Endothelial cell of hepatic sinusoid (primary cell): ENCODE results near the gene GPS2.
"Not testable (repeated sequence)": the region's sequence is repeated elsewhere in the genome, so short reads cannot be mapped to it uniquely, and the experiment has no call there.

Experiments used
- in situ Hi-C: cut with HindIII; loops from 2 replicates; pipeline ENCODE4 v1.10.0; 2017; ENCODE audit warnings: low sequenced_read_pairs

The GPS2 gene

GRCh38 chr17:7340179-7340578 is 25.0 kb upstream of the GPS2 start:
- in situ Hi-C loops: no loop called here

DNA sequence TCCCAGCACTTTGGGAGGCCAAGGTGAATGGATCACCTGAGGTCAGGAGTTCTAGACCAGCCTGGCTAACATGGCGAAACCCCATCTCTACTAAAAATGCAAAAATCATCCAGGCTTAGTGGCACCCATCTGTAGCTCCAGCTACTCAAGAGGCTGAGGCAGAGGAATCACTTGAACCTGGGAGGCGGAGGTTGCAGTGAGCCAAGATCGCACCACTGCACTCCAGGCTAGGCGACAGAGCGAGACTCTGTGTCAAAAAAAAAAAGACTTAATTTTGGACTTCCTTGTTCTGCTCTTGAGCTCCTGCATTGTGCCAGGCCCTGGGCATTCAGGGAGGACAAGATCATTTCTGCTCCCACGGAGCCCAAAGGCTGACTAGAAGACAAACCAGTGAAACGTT is 22.4 kb upstream of the GPS2 start:
- in situ Hi-C loops: not testable (repeated sequence)

GRCh38 chr17:7336240-7337175 is 21.3 kb upstream of the GPS2 start, which contains the start of gene ACAP1:
ACAP1 (plus strand) TSS chr17:7336529; CDS start chr17:7336735, 206 bp downstream.
- in situ Hi-C loops: no loop called here

DNA sequence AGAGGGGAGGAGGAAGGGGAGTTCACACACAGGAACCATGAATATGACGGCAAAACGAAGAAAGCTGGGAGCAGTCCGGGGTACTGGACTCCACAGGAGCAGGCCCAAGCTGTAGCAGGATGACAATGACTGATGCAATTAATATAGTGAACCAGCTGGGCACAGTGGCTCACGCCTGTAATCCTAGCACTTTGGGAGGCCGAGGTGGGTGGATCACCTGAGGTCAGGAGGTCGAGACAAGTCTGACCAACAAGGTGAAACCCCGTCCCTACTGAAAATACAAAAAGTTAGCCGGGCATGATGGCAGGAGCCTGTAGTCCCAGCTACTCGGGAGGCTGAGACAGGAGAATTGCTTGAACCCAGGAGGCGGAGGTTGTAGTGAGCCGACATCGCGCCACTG is 20.6 kb upstream of the GPS2 start:
- in situ Hi-C loops: not testable (repeated sequence)

- in situ Hi-C loops: no loop called here
These were observed 19.9 kb upstream of the GPS2 start for GRCh38 chr17:7334938-7335538.

DNA sequence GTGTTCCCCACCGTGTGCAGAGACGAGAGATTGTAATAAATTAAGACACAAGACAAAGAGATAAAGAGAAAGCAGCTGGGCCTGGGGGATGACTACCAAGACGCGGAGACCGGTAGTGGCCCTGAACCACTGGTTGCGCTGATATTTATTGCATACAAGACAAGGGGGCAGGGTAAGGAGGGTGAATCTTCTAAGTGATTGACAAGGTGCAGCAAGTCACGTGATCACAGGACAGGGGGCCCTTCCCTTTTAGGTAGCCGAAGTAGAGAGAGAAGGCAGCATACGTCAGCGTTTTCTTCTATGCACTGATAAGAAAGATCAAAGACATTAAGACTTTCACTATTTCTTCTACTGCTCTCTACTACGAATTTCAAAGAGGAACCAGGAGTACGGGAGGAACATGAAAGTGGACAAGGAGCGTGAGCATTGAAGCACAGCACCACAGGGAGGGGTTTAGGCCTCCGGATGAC is 17.5 kb upstream of the GPS2 start:
- in situ Hi-C loops: not testable (repeated sequence)

DNA sequence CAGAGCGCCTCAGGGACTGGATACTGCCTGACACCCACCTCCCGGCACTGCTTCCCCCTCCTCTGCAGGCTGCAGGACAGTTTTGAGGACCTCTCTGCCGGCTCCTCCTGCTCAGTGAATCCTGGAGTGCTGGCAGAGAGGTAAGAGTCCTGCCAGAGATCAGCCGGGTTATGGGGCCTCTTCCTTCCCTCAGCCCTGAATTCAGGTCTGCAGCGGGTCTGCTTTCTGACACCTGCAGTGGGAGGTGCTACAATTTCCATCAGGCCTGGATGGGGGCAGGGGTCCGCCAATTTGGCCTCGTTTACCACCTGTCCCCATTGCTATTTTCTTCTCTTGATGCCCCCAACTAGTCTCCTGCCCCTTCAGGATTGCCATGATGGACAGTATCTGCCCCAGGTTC is 17.0 kb upstream of the GPS2 start:
- in situ Hi-C loops: no loop called here

DNA sequence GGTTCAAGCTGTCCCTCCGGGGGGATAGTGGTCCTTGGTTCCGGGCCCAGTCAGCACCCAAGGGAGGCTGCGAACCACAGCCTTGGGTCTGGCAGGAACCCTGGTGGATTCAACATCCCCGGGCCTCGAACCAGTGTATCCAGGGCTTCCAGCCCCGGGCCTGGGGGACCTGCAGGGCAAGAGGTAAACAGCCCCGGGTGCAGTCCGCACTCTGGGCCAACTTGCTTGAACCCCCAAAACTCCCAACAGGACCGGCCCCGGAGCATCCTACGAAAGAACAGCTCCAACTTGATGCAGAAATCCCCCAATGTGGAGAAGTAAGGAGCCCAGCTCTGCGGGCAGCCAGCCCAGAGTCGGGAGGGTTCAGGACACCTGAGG is 15.5 kb upstream of the GPS2 start:
- in situ Hi-C loops: no loop called here

GRCh38 chr17:7329997-7330637 is 15.0 kb upstream of the GPS2 start:
- in situ Hi-C loops: loop anchor here (5.0 kb wide), 1 partner anchor 103 kb away; no protein-coding TSS in a partner anchor

DNA sequence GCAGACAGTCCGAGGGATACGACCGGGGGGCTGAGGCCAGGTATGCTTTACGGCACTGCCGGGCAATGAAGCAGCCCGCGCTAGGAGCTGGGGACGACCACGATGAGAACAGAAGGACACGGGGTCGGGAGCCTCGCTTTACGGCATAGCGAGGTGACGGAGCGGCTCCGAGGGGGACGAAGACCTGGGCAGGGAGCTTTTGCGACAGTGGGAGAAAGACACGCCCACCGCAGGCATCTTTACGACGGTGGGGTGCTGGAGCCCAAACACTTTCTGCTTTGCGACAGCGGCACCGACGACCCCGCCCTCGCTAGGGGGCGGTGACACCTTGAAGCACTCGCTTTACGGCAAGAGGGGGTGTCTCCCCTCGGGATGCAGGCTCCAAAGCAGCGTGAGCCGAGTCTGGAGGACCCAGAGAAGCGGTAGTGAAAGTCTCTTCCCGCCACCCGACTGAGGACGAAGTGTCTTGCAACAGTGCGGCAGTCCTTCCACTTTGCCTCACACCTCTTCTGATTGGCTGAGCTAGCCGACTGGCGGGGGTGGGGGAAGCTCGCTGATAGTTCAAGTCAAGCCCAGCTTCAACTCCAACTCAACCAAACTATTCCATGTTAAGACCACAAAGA is 14.3 kb upstream of the GPS2 start:
- in situ Hi-C loops: loop anchor here (5.0 kb wide), 1 partner anchor 102 kb away; no protein-coding TSS in a partner anchor

DNA sequence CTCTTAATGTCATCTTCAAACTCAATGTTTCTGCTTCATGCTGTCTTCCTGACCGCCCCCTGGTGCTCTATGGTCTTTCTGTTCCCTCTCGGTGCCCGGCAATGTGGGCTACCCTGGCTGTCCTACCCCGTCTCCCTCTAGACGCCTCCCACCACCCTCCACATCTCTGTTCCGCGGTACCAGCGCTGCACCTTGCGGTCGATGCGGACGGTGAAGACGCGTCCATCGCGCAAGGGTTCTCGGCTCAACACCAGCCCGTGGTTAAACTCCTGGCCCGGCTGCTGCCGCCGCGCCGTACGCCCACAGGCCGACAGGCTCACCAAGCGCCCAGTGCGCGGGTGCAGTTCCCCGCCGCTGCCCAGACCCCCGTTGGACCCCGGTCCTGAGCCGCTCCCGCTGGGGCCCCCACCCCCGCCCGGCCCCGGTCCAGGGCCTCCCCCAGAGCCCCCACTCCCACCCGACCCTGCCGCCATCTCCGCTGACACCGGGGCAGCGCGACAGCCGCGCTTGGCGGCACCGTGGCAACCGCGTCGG is 13.7 kb upstream of the GPS2 start, which contains the start of gene NEURL4:
NEURL4 (minus strand) TSS at position 496 of the 534 bp plus-strand sequence; CDS start at position 473, 23 bp downstream.
- in situ Hi-C loops: loop anchor here (5.0 kb wide), 1 partner anchor 102 kb away; no protein-coding TSS in a partner anchor

DNA sequence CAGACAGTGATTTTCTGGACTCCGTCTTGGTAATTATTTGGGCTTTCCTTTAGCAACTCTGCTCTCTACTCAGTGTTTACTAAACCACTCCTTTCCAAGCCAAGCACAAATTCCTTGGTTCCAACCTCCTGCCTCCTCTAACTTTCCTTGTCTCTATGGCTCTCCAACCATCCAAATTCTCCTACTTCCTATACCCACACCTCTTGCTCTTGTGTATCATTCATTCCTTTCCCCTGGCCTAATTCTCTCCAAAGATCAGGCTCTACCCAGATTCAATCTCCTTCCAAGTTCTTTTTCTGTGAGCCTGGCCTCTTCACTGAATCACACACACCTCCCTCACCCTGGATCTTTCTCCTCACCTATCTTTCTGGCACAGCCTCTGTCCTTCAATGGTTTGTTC is 12.8 kb upstream of the GPS2 start:
- in situ Hi-C loops: loop anchor here (5.0 kb wide), 1 partner anchor 101 kb away; no protein-coding TSS in a partner anchor

DNA sequence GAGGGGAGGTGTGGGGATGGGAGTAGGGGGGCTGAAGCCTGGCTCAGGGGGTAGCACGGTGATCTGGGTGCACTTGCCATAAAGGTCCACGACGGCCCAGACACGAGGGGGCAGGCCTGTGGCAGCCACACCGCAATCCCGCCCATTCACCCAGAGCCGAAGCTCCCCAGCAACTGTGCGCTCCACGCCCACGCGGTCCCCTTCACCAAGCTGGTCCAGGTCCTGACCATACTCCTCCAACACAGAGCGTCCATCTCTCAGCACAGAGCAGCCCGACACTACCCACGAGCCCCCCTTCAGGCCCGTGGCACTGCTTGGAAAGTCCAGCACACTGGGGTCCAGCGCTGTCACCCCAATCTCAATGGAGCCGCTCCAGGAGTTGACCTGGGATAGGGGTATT is 12.3 kb upstream of the GPS2 start:
- in situ Hi-C loops: loop anchor here (5.0 kb wide), 1 partner anchor 100 kb away; no protein-coding TSS in a partner anchor

- in situ Hi-C loops: loop anchor here (5.0 kb wide), 1 partner anchor 100 kb away; no protein-coding TSS in a partner anchor
These were observed 11.9 kb upstream of the GPS2 start for GRCh38 chr17:7327056-7327455.

- in situ Hi-C loops: loop anchor here (5.0 kb wide), 1 partner anchor 99 kb away; no protein-coding TSS in a partner anchor
These were observed 11.0 kb upstream of the GPS2 start for GRCh38 chr17:7326186-7326585.

DNA sequence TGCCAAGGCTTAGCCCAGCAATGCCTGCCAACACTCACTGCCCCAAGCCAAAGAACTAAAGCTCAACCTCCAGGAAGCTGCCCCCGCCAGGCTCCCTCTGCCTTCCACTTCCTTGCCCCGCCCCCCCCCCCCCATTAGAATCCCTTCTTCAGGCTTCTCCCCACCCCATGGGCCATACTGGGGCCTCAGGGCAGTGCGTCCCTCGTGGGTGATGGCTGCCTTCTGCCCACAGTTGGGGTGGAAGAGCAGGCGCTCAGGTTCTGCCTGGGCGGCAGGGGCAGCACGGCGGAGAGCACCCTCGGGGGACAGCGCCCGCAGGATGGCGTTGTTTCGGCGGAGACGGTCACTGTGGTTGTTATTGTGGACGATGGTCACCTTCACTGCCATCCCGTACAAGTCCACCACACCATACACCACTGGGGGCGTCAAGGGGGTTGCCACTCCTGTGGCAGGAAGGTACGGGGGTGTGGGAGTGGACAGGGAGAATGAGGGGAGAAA is 9.9 kb upstream of the GPS2 start:
- in situ Hi-C loops: loop anchor here (5.0 kb wide), 1 partner anchor 98 kb away; no protein-coding TSS in a partner anchor

GRCh38 chr17:7324438-7324779 is 9.2 kb upstream of the GPS2 start:
- in situ Hi-C loops: no loop called here

GRCh38 chr17:7323731-7324437 is 8.7 kb upstream of the GPS2 start:
- in situ Hi-C loops: no loop called here

DNA sequence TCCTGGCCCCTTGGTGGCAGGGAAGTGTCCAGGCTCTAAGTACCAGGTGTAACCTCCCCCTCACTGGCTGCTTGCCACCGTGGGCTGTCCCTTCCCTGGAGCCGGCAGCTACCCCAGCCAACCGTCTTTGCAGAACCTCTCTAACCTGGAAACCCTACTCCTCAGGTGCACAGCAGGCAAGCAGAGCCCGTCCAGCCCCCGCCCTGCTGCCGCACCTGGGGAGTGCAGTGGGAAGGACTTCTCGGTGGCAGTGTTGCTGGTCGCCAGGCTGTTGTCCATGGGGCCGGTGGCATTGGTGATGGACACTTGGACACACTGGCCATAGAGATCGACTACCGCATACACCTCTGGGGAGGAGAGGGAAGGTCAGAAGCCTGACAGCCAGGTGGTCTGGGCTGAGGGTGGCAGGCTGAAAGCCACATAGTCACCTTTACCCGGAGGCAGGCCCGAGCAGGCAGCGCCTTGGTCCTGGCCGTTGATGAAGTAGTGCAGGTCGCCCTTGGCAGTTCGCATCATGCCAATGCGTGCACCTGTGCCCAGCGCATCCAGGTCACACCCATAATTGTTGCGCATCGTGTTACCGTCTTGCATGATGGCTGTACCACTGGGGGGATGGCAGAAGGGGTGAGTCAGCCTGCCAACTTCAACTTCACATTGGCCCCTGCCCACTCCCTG is 7.5 kb upstream of the GPS2 start:
- in situ Hi-C loops: no loop called here
